ENCODE results near the gene ERLEC1.
A peak's percentile ranks its signal among the peaks of the same experiment; 100 is the strongest.
"Not testable (repeated sequence)": the region's sequence is repeated elsewhere in the genome, so short reads cannot be mapped to it uniquely, and the experiment has no call there.

The ERLEC1 gene

GRCh38 chr2:53782676-53783075 is 4.2 kb upstream of the ERLEC1 start:
- DNase-seq (ENCODE audit: low spot score), result no peak

- DNase-seq (ENCODE audit: low spot score), result no peak
Measured at GRCh38 chr2:53784436-53784835, 2.4 kb upstream of the ERLEC1 start.

- DNase-seq (ENCODE audit: low spot score), result no peak
Measured at GRCh38 chr2:53785366-53785765, 1.5 kb upstream of the ERLEC1 start.

GRCh38 chr2:53786352-53786704 is 516 bp upstream of the ERLEC1 start:
- DNase-seq (ENCODE audit: low spot score), result no peak

GRCh38 chr2:53787614-53788289 is 908 bp downstream of the ERLEC1 start:
- DNase-seq (ENCODE audit: low spot score), result peak; percentile 7

- no peak for DNase-seq (ENCODE audit: low spot score)
Measured at GRCh38 chr2:53793261-53793660, 6.4 kb downstream of the ERLEC1 start.

- no peak for DNase-seq (ENCODE audit: low spot score)
Measured at GRCh38 chr2:53793821-53794220, 7.0 kb downstream of the ERLEC1 start.

- DNase-seq (ENCODE audit: low spot score), result no peak
Measured at GRCh38 chr2:53801547-53801946, 14.7 kb downstream of the ERLEC1 start.

- no peak for DNase-seq (ENCODE audit: low spot score)
Measured at GRCh38 chr2:53802617-53803151, 15.8 kb downstream of the ERLEC1 start.

GRCh38 chr2:53811601-53812000 is 24.8 kb downstream of the ERLEC1 start:
- no peak for DNase-seq (ENCODE audit: low spot score)

- DNase-seq (ENCODE audit: low spot score), result no peak
Measured at GRCh38 chr2:53813151-53813550, 26.3 kb downstream of the ERLEC1 start.

GRCh38 chr2:53818854-53819435 is 32.1 kb downstream of the ERLEC1 start:
- DNase-seq (ENCODE audit: low spot score), result no peak

GRCh38 chr2:53819634-53820033 is 32.8 kb downstream of the ERLEC1 start:
- DNase-seq (ENCODE audit: low spot score), result no peak

GRCh38 chr2:53820048-53820447 is 33.2 kb downstream of the ERLEC1 start:
- DNase-seq (ENCODE audit: low spot score), result no peak

- DNase-seq (ENCODE audit: low spot score), result no peak
Measured at GRCh38 chr2:53820711-53821110, 33.9 kb downstream of the ERLEC1 start.

GRCh38 chr2:53821810-53822209 is 35.0 kb downstream of the ERLEC1 start:
- no peak for DNase-seq (ENCODE audit: low spot score)

- not testable (repeated sequence) for DNase-seq (ENCODE audit: low spot score)
Measured at GRCh38 chr2:53823639-53824038, 36.8 kb downstream of the ERLEC1 start.

- DNase-seq (ENCODE audit: low spot score), result no peak
Measured at GRCh38 chr2:53826030-53826410, 39.2 kb downstream of the ERLEC1 start.

- no peak for DNase-seq (ENCODE audit: low spot score)
Measured at GRCh38 chr2:53826587-53827397, 39.9 kb downstream of the ERLEC1 start.

GRCh38 chr2:53827398-53828175 is 40.7 kb downstream of the ERLEC1 start:
- DNase-seq (ENCODE audit: low spot score), result no peak

GRCh38 chr2:53828331-53828730 is 41.5 kb downstream of the ERLEC1 start:
- no peak for DNase-seq (ENCODE audit: low spot score)
